Chondrocyte (in vitro differentiated cells): ENCODE measurements around the gene RBM38. TPM values are rescaled to one million over a fixed set of nuclear protein-coding genes. Genes with fewer than 3 reads are reported as not detected.

Experiments used
- DNase-seq: peaks from one replicate; pipeline ENCODE4 v3.0.0; 2021; ENCODE audit warnings: mixed read lengths, low spot score
- H3K27ac Mint-ChIP-seq: one replicate; pipeline ENCODE4 v1.8.0; 2021; ENCODE audit warnings: mild to moderate bottlenecking, moderate library complexity, mixed read lengths; ENCODE audit not compliant: unreplicated experiment
- H3K27me3 Mint-ChIP-seq: 2 replicates; pipeline ENCODE4 v1.8.0; 2021; ENCODE audit warnings: low read depth, mixed read lengths
- H3K36me3 Mint-ChIP-seq: 2 replicates; pipeline ENCODE4 v1.8.0; 2021; ENCODE audit warnings: low read depth, mixed read lengths
- H3K4me1 Mint-ChIP-seq: 2 replicates; pipeline ENCODE4 v1.8.0; 2021; ENCODE audit warnings: low read depth, mild to moderate bottlenecking, mixed read lengths
- H3K4me3 Mint-ChIP-seq: one replicate; pipeline ENCODE4 v1.8.0; 2021; ENCODE audit warnings: mild to moderate bottlenecking, moderate library complexity, mixed read lengths; ENCODE audit not compliant: unreplicated experiment
- H3K9me3 Mint-ChIP-seq: 2 replicates; pipeline ENCODE4 v1.8.0; 2021; ENCODE audit warnings: low read depth, mixed read lengths
- CTCF ChIP-seq: fragments of 200-600 bp; sonication (generic); IDR thresholded peaks from 2 replicates; pipeline ENCODE4 v1.5.0; 2021; ENCODE audit warnings: antibody characterized with exemption, mild to moderate bottlenecking, moderate library complexity
- total RNA-seq: library from RNA; stranded (reverse); gene quantifications from 3 replicates; pipeline ENCODE4 v1.2.1, GENCODE V29; 2021

The RBM38 gene
- total RNA-seq, 1 donor from 2014 or later, result 11.2 TPM

- no peaks in the 10 kb centered on the region for H3K27me3 Mint-ChIP-seq
- peak; percentile 92 for TF ChIP-seq CTCF
- peaks cover 5% of the 10 kb centered on the region for H3K36me3 Mint-ChIP-seq
- H3K4me3 Mint-ChIP-seq, result no peak overlapping the region
- no peak overlapping the region for H3K27ac Mint-ChIP-seq
- no peaks in the 10 kb centered on the region for H3K4me1 Mint-ChIP-seq
- no peaks in the 10 kb centered on the region for H3K9me3 Mint-ChIP-seq
- DNase-seq, result peak; percentile 84
Observed at GRCh38 chr20:57381596-57382503, 9.3 kb upstream of the RBM38 start.

- Mint-ChIP-seq H3K9me3 (no peaks in the 10 kb centered on the region), H3K27me3 (no peaks in the 10 kb centered on the region), H3K27ac (no peak overlapping the region), H3K4me3 (no peak overlapping the region), H3K36me3 (no peaks in the 10 kb centered on the region), H3K4me1 (no peaks in the 10 kb centered on the region)
- no peak for TF ChIP-seq CTCF
- DNase-seq, result no peak
Observed at GRCh38 chr20:57382516-57382915, 8.7 kb upstream of the RBM38 start.

GRCh38 chr20:57383447-57384347, 7.5 kb upstream of the RBM38 start:
- DNase-seq, result peak; percentile 39
- H3K9me3 Mint-ChIP-seq, result no peaks in the 10 kb centered on the region
- TF ChIP-seq CTCF, result no peak
- H3K4me3 Mint-ChIP-seq, result no peak overlapping the region
- no peaks in the 10 kb centered on the region for H3K36me3 Mint-ChIP-seq
- H3K27ac Mint-ChIP-seq, result no peak overlapping the region
- H3K27me3 Mint-ChIP-seq, result no peaks in the 10 kb centered on the region
- peaks cover 2% of the 10 kb centered on the region for H3K4me1 Mint-ChIP-seq

GRCh38 chr20:57384486-57384885, 6.7 kb upstream of the RBM38 start:
- Mint-ChIP-seq H3K4me3 (no peak overlapping the region), H3K9me3 (no peaks in the 10 kb centered on the region), H3K27me3 (no peaks in the 10 kb centered on the region), H3K36me3 (no peaks in the 10 kb centered on the region), H3K27ac (no peak overlapping the region), H3K4me1 (peaks cover 5% of the 10 kb centered on the region)
- TF ChIP-seq CTCF, result no peak
- DNase-seq, result peak; percentile 58
